ENCODE data around the gene CFAP70.
"Not testable (repeated sequence)": the region's sequence is repeated elsewhere in the genome, so short reads cannot be mapped to it uniquely, and the experiment has no call there.

DNA sequence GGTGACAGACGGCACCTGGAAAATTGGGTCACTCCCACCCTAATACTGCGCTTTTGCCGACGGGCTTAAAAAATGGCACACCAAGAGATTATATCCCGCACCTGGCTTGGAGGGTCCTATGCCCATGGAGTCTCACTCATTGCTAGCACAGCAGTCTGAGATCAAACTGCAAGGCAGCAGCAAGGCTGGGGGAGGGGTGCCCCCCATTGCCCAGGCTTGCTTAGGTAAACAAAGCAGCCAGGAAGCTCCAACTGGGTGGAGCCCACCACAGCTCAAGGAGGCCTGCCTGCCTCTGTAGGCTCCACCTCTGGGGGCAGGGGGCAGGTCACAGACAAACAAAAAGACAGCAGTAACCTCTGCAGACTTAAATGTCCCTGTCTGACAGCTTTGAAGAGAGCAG lies 35.1 kb downstream of the CFAP70 start:
- not testable (repeated sequence) for TF ChIP-seq CTCF (IDR thresholded peaks at IDR 0.05; ENCODE audit: low read depth, low read length); EZH2phosphoT487 (IDR thresholded peaks at IDR 0.05; ENCODE audit: low read depth)
